ENCODE results near the gene TMEM69. TPM values are rescaled to one million over a fixed set of nuclear protein-coding genes. Genes with fewer than 3 reads are reported as not detected.

TMEM69 gene
- total and polyA plus RNA-seq, 2 of the 13 experiments (the other 11 are each of a cell fraction or from before 2014, with no cell fraction given), result 25.4 to 135 TPM

GRCh38 chr1:45686288-45687013, 1.5 kb upstream of the TMEM69 start, which contains the start of gene GPBP1L1 (continued):
- TF ChIP-seq RBM22 (optimal IDR thresholded peaks at IDR 0.05; ENCODE audit: low read length), result peak; percentile 71
- TF ChIP-seq ZBTB38 (CRISPR knock-in tag; IDR thresholded peaks at IDR 0.05), result peak; percentile 46; the same call in 1 of the 2 replicates
- TF ChIP-seq ZNF878 (CRISPR knock-in tag; IDR thresholded peaks at IDR 0.05), result no peak
- TF ChIP-seq ZNF335 (CRISPR knock-in tag; IDR thresholded peaks at IDR 0.05), result no peak
- TF ChIP-seq SP5 (CRISPR knock-in tag; IDR thresholded peaks at IDR 0.05; ENCODE audit: borderline replicate concordance, low read depth), result peak; percentile 58
- 0 out of 2 replicates have a peak, but pooled peaks have one; percentile 24 for TF ChIP-seq CERS6 (CRISPR knock-in tag; IDR thresholded peaks at IDR 0.05)
- peak; percentile 66 for TF ChIP-seq ZNF501 (CRISPR knock-in tag; IDR thresholded peaks at IDR 0.05)
- peak; percentile 45; the same call in 1 of the 2 replicates for TF ChIP-seq IRF2 (CRISPR knock-in tag; IDR thresholded peaks at IDR 0.05)
- TF ChIP-seq ZNF282 (IDR thresholded peaks at IDR 0.05; ENCODE audit: partially characterized antibody), result no peak
- no peak for TF ChIP-seq HNRNPH1 (optimal IDR thresholded peaks at IDR 0.05; ENCODE audit: low read depth, low read length)
- 0 out of 2 replicates have a peak, but pooled peaks have one; percentile 25 for TF ChIP-seq RXRB (CRISPR knock-in tag; IDR thresholded peaks at IDR 0.05; ENCODE audit: borderline replicate concordance)
- TF ChIP-seq CSRNP1 (CRISPR knock-in tag; IDR thresholded peaks at IDR 0.05), result peak; percentile 79
- 0 out of 2 replicates have a peak, but pooled peaks have one; percentile 4 for TF ChIP-seq ZNF337 (CRISPR knock-in tag; IDR thresholded peaks at IDR 0.05; ENCODE audit: borderline replicate concordance, low read depth)
- peak; percentile 18; the same call in 1 of the 2 replicates for TF ChIP-seq DMTF1 (CRISPR knock-in tag; IDR thresholded peaks at IDR 0.05)
- TF ChIP-seq ZNF138 (CRISPR knock-in tag; IDR thresholded peaks at IDR 0.05; ENCODE audit: low read depth), result 0 out of 2 replicates have a peak, but pooled peaks have one; percentile 25
- no peak for TF ChIP-seq NKX3-1 (CRISPR knock-in tag; IDR thresholded peaks at IDR 0.05)
- TF ChIP-seq HDAC2 (CRISPR knock-in tag; IDR thresholded peaks at IDR 0.05), result no peak
- TF ChIP-seq ARID4A (CRISPR knock-in tag; IDR thresholded peaks at IDR 0.05; ENCODE audit: borderline replicate concordance), result peak; percentile 77; the same call in 1 of the 2 replicates
- 0 out of 2 replicates have a peak, but pooled peaks have one; percentile 22 for TF ChIP-seq SIN3A (IDR thresholded peaks at IDR 0.05; ENCODE audit: borderline replicate concordance, low read depth, low read length)

Data from HepG2 (cell line).